ENCODE measurements around the gene DUSP8.
A peak's percentile ranks its signal among the peaks of the same experiment; 100 is the strongest.
"Not testable (repeated sequence)": the region's sequence is repeated elsewhere in the genome, so short reads cannot be mapped to it uniquely, and the experiment has no call there.

The DUSP8 gene

GRCh38 chr11:1514336-1515061, 57.6 kb downstream of the DUSP8 start:
- DNase-seq (ENCODE audit: low spot score): no peak

DNA sequence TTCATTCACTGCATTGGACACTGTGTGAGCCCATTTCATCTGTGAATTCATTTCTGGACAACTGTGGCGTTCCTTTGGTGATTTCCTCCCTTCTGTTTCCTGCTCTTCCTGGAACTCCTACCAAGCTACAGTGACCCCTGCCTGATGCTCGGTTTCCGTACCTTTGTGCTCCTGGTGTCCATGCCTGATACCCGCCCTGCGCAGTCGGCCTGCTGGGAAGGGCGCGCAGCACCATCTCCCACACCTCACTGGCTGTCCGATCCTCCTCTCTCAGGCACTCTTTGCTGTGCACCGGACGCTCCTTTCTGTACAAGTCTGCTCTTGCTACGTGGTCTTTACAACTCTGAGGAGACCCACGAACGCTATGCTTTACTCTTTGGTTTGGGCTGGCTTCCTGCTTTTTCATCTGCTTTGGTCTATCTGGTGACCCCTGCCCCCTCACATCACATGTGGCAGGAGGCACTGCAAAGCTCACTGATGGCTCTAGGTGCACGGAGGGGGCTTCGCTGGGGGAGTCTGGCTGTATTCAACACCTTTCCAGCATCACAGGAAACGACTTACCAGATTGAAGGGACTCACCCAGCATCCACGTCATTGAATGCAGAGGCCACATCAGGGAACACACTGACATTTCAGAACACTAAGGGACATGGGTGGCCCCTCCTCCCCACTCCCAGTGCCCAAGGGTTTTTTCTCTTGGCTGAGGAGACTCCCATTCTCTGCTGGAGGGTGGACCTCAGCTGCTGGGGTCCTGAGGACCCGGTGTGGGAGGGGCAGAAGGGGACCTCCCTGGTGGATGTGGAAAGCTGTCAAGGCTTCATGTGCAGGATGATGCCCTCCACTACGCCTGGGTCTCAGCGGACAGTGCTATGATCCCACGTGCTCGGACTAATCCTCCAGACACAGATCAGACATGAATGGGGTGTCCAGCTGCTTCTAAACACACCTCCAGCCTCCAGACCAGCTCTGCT, 58.5 kb downstream of the DUSP8 start:
- DNase-seq (ENCODE audit: low spot score): no peak

DNA sequence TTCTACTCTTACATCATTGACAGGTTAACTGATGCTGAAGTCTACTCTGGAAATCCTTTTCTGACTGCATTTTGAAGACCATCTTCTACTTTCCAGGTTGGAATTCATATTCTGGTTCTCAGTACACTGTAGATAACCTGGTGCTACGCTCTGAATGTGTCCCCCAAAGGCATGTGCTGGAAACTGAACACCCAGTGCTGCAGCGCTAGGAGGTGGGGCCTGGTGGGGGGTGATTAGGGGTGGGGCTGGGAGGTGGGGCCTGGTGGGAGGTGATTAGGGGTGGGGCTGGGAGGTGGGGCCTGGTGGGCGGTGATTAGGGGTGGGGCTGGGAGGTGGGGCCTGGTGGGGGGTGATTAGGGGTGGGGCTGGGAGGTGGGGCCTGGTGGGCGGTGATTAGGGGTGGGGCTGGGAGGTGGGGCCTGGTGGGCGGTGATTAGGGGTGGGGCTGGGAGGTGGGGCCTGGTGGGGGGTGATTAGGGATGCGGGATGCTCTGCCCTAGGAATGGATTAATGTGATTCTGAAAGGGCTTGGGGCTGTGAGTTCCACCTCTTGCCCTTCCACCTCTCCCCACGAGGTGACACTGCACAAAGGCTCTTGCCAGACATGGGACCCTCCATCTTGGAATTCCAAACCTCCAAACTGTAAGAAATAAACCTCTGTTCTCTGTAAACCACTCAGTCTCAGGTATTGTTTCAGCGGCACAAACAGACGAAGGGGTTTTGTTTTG, 59.4 kb downstream of the DUSP8 start:
- DNase-seq (ENCODE audit: low spot score): peak; percentile 14

DNA sequence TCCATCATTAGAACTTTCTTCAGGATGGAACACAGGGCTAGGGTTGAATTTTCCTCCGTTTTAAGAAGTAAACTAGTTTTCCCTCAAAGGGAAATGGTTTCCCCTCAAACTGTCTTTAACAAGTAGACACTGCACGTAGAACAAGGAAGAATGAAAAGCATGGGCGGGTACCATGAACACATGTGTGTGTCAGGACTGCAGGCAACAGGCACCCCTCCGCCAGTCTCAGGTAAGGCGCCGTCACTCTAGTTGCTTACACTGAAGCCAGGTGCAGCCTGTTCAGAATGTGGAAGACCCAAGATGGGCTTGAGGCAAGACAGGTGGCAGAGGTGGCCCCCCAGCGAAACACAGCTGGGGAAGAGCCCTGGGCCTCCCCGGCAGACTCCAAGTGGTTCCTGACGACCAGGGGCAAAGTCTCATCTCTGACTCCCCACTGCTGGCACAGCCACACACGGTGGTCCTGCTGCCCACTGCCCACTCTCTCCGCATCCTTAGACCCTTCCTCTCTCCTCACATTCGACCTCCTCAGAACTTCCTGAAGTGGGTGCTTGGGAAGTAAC, 60.1 kb downstream of the DUSP8 start:
- no peak for DNase-seq (ENCODE audit: low spot score)

- DNase-seq (ENCODE audit: low spot score): no peak
Observed at GRCh38 chr11:1510928-1511327, 61.1 kb downstream of the DUSP8 start.

DNA sequence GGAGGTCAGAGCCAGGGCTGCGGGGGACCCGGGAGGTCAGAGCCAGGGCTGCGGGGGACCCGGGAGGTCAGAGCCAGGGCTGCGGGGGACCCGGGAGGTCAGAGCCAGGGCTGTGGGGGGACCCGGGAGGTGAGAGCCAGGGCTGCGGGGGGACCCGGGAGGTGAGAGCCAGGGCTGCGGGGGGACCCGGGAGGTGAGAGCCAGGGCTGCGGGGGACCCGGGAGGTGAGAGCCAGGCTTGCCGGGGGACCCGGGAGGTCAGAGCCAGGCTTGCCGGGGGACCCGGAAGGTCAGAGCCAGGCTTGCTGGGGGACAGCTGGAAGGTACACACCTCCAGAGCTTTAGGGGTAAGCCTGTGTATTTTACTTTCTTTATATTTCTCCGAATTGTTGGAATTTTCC, 61.7 kb downstream of the DUSP8 start:
- DNase-seq (ENCODE audit: low spot score): not testable (repeated sequence)

- DNase-seq (ENCODE audit: low spot score): no peak
Observed at GRCh38 chr11:1509626-1510255, 62.3 kb downstream of the DUSP8 start.

DNA sequence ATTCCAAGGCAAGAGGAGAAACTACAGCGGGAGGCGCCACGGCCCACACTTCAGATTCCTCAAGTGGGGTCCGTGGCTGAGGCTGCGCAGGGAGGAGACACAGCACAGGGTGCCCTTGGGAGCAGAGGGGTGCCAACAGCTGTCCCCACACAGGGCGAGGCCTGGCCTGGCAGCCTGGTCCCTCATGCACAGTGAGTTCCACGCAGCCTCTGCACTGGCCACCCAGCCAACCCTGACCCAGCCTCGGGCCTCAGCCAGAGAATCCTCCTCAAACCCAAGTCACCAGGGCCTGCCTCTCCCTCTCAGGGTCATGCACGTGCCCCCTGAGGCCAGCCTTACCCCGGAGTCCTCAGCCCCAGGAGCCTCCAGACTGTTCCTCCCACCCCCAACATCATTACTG, 63.1 kb downstream of the DUSP8 start:
- no peak for DNase-seq (ENCODE audit: low spot score)

GRCh38 chr11:1508491-1508891, 63.6 kb downstream of the DUSP8 start:
- no peak for DNase-seq (ENCODE audit: low spot score)

- DNase-seq (ENCODE audit: low spot score): no peak
Observed at GRCh38 chr11:1507381-1508140, 64.5 kb downstream of the DUSP8 start.

DNA sequence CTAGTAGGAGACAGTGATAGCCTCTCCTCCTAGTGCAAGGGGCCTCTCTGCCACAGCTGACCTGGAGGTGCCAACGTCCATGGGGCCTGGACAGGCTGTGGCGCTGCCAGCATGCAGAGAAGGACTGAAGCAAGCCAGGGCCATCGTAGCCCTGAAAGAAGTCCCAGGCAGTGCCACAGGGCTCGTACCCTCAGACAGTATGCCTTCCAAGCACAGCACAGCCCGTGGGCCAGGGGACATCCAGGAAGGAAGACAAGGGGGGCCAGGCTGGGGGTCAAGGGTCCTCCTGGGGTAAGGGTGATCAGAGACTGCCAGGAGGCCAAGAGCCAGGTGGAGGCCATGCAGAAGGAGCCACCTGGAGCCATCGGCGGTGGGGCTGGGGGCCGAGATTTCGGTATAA, 65.1 kb downstream of the DUSP8 start:
- no peak for DNase-seq (ENCODE audit: low spot score)

- peak; percentile 11 for DNase-seq (ENCODE audit: low spot score)
Observed at GRCh38 chr11:1505480-1505879, 66.6 kb downstream of the DUSP8 start.

- DNase-seq (ENCODE audit: low spot score): no peak
Observed at GRCh38 chr11:1504581-1505290, 67.3 kb downstream of the DUSP8 start.

GRCh38 chr11:1504138-1504537, 67.9 kb downstream of the DUSP8 start:
- no peak for DNase-seq (ENCODE audit: low spot score)
